ENCODE results near the gene MAST3. TPM values are rescaled to one million over a fixed set of nuclear protein-coding genes. Genes with fewer than 3 reads are reported as not detected.
A peak's percentile ranks its signal among the peaks of the same experiment; 100 is the strongest.
"Not testable (repeated sequence)": the region's sequence is repeated elsewhere in the genome, so short reads cannot be mapped to it uniquely, and the experiment has no call there.

Gene MAST3
- total RNA-seq, 2 donors from 2014 or later, result 38.2 to 50.8 TPM

GRCh38 chr19:18093439-18094161 lies 4.0 kb upstream of the MAST3 start:
- Mint-ChIP-seq H3K27me3 (no peaks in the 10 kb centered on the region), H3K36me3 (ENCODE audit: low read depth) (no peaks in the 10 kb centered on the region), H3K4me3 (no peak overlapping the region), H3K4me1 (peaks cover 44% of the 10 kb centered on the region), H3K27ac (no peak overlapping the region)
- ATAC-seq (no peak), DNase-seq (no peak)
- no peaks in the 10 kb centered on the region for H3K9me3 ChIP-seq (ENCODE audit: control insufficient read depth, low read length, poor library complexity, severe bottlenecking)

- H3K27me3 Mint-ChIP-seq, result no peaks in the 10 kb centered on the region
- H3K4me3 Mint-ChIP-seq, result no peak overlapping the region
- H3K4me1 Mint-ChIP-seq, result peaks cover 30% of the 10 kb centered on the region
- DNase-seq (no peak), ATAC-seq (no peak)
- no peaks in the 10 kb centered on the region for H3K9me3 ChIP-seq (ENCODE audit: control insufficient read depth, low read length, poor library complexity, severe bottlenecking)
- H3K27ac Mint-ChIP-seq, result no peak overlapping the region
- no peaks in the 10 kb centered on the region for H3K36me3 Mint-ChIP-seq (ENCODE audit: low read depth)
Measured at GRCh38 chr19:18096258-18096657, 1.3 kb upstream of the MAST3 start.

GRCh38 chr19:18097993-18098890 lies 664 bp downstream of the MAST3 start:
- Mint-ChIP-seq H3K36me3 (ENCODE audit: low read depth) (no peaks in the 10 kb centered on the region), H3K27me3 (no peaks in the 10 kb centered on the region), H3K4me3 (peak overlapping the region; percentile 93), H3K4me1 (peaks cover 28% of the 10 kb centered on the region), H3K27ac (peak overlapping the region; percentile 89)
- no peaks in the 10 kb centered on the region for H3K9me3 ChIP-seq (ENCODE audit: control insufficient read depth, low read length, poor library complexity, severe bottlenecking)
- ATAC-seq (peak; percentile 33), DNase-seq (no peak)

GRCh38 chr19:18098891-18099622 lies 1.5 kb downstream of the MAST3 start:
- H3K27ac Mint-ChIP-seq, result peak overlapping the region; percentile 89
- ATAC-seq, result peak; percentile 28
- no peaks in the 10 kb centered on the region for H3K27me3 Mint-ChIP-seq
- no peaks in the 10 kb centered on the region for H3K9me3 ChIP-seq (ENCODE audit: control insufficient read depth, low read length, poor library complexity, severe bottlenecking)
- no peaks in the 10 kb centered on the region for H3K36me3 Mint-ChIP-seq (ENCODE audit: low read depth)
- peak overlapping the region; percentile 93 for H3K4me3 Mint-ChIP-seq
- peaks cover 30% of the 10 kb centered on the region for H3K4me1 Mint-ChIP-seq
- peak in 2 of 3 donors; percentile 36 to 40 for DNase-seq

- peak overlapping the region; percentile 89 for H3K27ac Mint-ChIP-seq
- peaks cover 33% of the 10 kb centered on the region for H3K4me1 Mint-ChIP-seq
- H3K9me3 ChIP-seq (ENCODE audit: control insufficient read depth, low read length, poor library complexity, severe bottlenecking), result no peaks in the 10 kb centered on the region
- H3K27me3 Mint-ChIP-seq, result no peaks in the 10 kb centered on the region
- ATAC-seq, result no peak
- DNase-seq, result no peak
- H3K36me3 Mint-ChIP-seq (ENCODE audit: low read depth), result no peaks in the 10 kb centered on the region
- peak overlapping the region; percentile 93 for H3K4me3 Mint-ChIP-seq
Measured at GRCh38 chr19:18099623-18099995, 2.0 kb downstream of the MAST3 start.

- ATAC-seq (no peak), DNase-seq (no peak)
- H3K4me3 Mint-ChIP-seq, result no peak overlapping the region
- H3K36me3 Mint-ChIP-seq (ENCODE audit: low read depth), result no peaks in the 10 kb centered on the region
- no peaks in the 10 kb centered on the region for H3K27me3 Mint-ChIP-seq
- peaks cover 32% of the 10 kb centered on the region for H3K4me1 Mint-ChIP-seq
- no peaks in the 10 kb centered on the region for H3K9me3 ChIP-seq (ENCODE audit: control insufficient read depth, low read length, poor library complexity, severe bottlenecking)
- H3K27ac Mint-ChIP-seq, result no peak overlapping the region
Measured at GRCh38 chr19:18100710-18101109, 3.1 kb downstream of the MAST3 start.

- Mint-ChIP-seq H3K27me3 (no peaks in the 10 kb centered on the region), H3K4me3 (no peak overlapping the region), H3K27ac (no peak overlapping the region), H3K36me3 (ENCODE audit: low read depth) (no peaks in the 10 kb centered on the region), H3K4me1 (peaks cover 31% of the 10 kb centered on the region)
- DNase-seq (no peak), ATAC-seq (no peak)
- H3K9me3 ChIP-seq (ENCODE audit: control insufficient read depth, low read length, poor library complexity, severe bottlenecking), result no peaks in the 10 kb centered on the region
Measured at GRCh38 chr19:18101268-18101667, 3.7 kb downstream of the MAST3 start.

GRCh38 chr19:18102916-18103542 lies 5.5 kb downstream of the MAST3 start:
- no peaks in the 10 kb centered on the region for H3K9me3 ChIP-seq (ENCODE audit: control insufficient read depth, low read length, poor library complexity, severe bottlenecking)
- Mint-ChIP-seq H3K36me3 (ENCODE audit: low read depth) (no peaks in the 10 kb centered on the region), H3K27ac (no peak overlapping the region), H3K4me1 (peaks cover 30% of the 10 kb centered on the region), H3K27me3 (no peaks in the 10 kb centered on the region), H3K4me3 (no peak overlapping the region)
- DNase-seq, result no peak
- ATAC-seq, result no peak

GRCh38 chr19:18104793-18105131 lies 7.2 kb downstream of the MAST3 start:
- H3K27me3 Mint-ChIP-seq, result no peaks in the 10 kb centered on the region
- ATAC-seq (no peak), DNase-seq (no peak)
- H3K27ac Mint-ChIP-seq, result peak overlapping the region; percentile 72
- no peaks in the 10 kb centered on the region for H3K36me3 Mint-ChIP-seq (ENCODE audit: low read depth)
- peaks cover 23% of the 10 kb centered on the region for H3K4me1 Mint-ChIP-seq
- no peaks in the 10 kb centered on the region for H3K9me3 ChIP-seq (ENCODE audit: control insufficient read depth, low read length, poor library complexity, severe bottlenecking)
- H3K4me3 Mint-ChIP-seq, result peak overlapping the region; percentile 75

GRCh38 chr19:18105259-18105658 lies 7.7 kb downstream of the MAST3 start:
- ATAC-seq; H3K36me3 Mint-ChIP-seq (ENCODE audit: low read depth); H3K27ac Mint-ChIP-seq; DNase-seq; H3K27me3 Mint-ChIP-seq; H3K9me3 ChIP-seq (ENCODE audit: control insufficient read depth, low read length, poor library complexity, severe bottlenecking); H3K4me3 Mint-ChIP-seq: not testable (repeated sequence)
- peaks cover 22% of the 10 kb centered on the region for H3K4me1 Mint-ChIP-seq

- H3K27me3 Mint-ChIP-seq, result no peaks in the 10 kb centered on the region
- H3K4me3 Mint-ChIP-seq, result peak overlapping the region; percentile 57
- DNase-seq, result no peak
- H3K36me3 Mint-ChIP-seq (ENCODE audit: low read depth), result no peaks in the 10 kb centered on the region
- no peak for ATAC-seq
- H3K9me3 ChIP-seq (ENCODE audit: control insufficient read depth, low read length, poor library complexity, severe bottlenecking), result no peaks in the 10 kb centered on the region
- H3K27ac Mint-ChIP-seq, result no peak overlapping the region
- peaks cover 22% of the 10 kb centered on the region for H3K4me1 Mint-ChIP-seq
Measured at GRCh38 chr19:18107235-18107634, 9.7 kb downstream of the MAST3 start.

GRCh38 chr19:18108897-18109296 lies 11.3 kb downstream of the MAST3 start:
- Mint-ChIP-seq H3K36me3 (ENCODE audit: low read depth) (no peaks in the 10 kb centered on the region), H3K4me1 (peaks cover 24% of the 10 kb centered on the region), H3K27me3 (no peaks in the 10 kb centered on the region), H3K27ac (peak overlapping the region; percentile 95), H3K4me3 (peak overlapping the region; percentile 94)
- H3K9me3 ChIP-seq (ENCODE audit: control insufficient read depth, low read length, poor library complexity, severe bottlenecking), result no peaks in the 10 kb centered on the region
- ATAC-seq (no peak), DNase-seq (no peak)

- Mint-ChIP-seq H3K4me3 (peak overlapping the region; percentile 94), H3K27ac (peak overlapping the region; percentile 95)
- ATAC-seq, result no peak
Measured at GRCh38 chr19:18109341-18109732, 11.8 kb downstream of the MAST3 start.

More at GRCh38 chr19:18109341-18109732, 11.8 kb downstream of the MAST3 start:
- H3K27me3 Mint-ChIP-seq, result no peaks in the 10 kb centered on the region
- no peak for DNase-seq
- peaks cover 24% of the 10 kb centered on the region for H3K4me1 Mint-ChIP-seq
- H3K9me3 ChIP-seq (ENCODE audit: control insufficient read depth, low read length, poor library complexity, severe bottlenecking), result no peaks in the 10 kb centered on the region
- no peaks in the 10 kb centered on the region for H3K36me3 Mint-ChIP-seq (ENCODE audit: low read depth)
